HG03571 (cell line): ENCODE measurements around the gene STEEP1.
A peak's percentile ranks its signal among the peaks of the same experiment; 100 is the strongest.

Source experiments
- ATAC-seq: cut with Tn5 transposase; IDR thresholded peaks from one replicate; pipeline ENCODE4 v1.9.1; 2021; ENCODE audit not compliant: unreplicated experiment

Gene STEEP1

GRCh38 chrX:119565107-119565663 is at the start of gene STEEP1:
Gene STEEP1, minus strand, starts transcription at chrX:119565409. Its CDS starts 54 bp downstream, at chrX:119565355.
- peak; percentile 94 for ATAC-seq

GRCh38 chrX:119614776-119615175 is 49.6 kb upstream of the STEEP1 start:
- no peak for ATAC-seq

GRCh38 chrX:119607018-119607389 is 41.8 kb upstream of the STEEP1 start:
- no peak for ATAC-seq

- ATAC-seq = peak; percentile 63
Measured at GRCh38 chrX:119606280-119607017, 41.2 kb upstream of the STEEP1 start, which contains the start of gene NKRF. Gene NKRF, minus strand, starts transcription at chrX:119606424.

- peak; percentile 34 for ATAC-seq
Measured at GRCh38 chrX:119605464-119606279, 40.5 kb upstream of the STEEP1 start.

- no peak for ATAC-seq
Measured at GRCh38 chrX:119604766-119605463, 39.7 kb upstream of the STEEP1 start.

- ATAC-seq = no peak
Measured at GRCh38 chrX:119602701-119603255, 37.6 kb upstream of the STEEP1 start.

GRCh38 chrX:119589810-119590209 is 24.6 kb upstream of the STEEP1 start:
- no peak for ATAC-seq

- no peak for ATAC-seq
Measured at GRCh38 chrX:119583431-119584059, 18.3 kb upstream of the STEEP1 start.

- ATAC-seq = no peak
Measured at GRCh38 chrX:119579414-119579813, 14.2 kb upstream of the STEEP1 start.

- ATAC-seq = peak; percentile 84
Measured at GRCh38 chrX:119574394-119575266, 9.4 kb upstream of the STEEP1 start, which contains the start of gene UBE2A. Gene UBE2A, plus strand, starts transcription at chrX:119574563. Its CDS starts 149 bp downstream, at chrX:119574712.

- ATAC-seq = no peak
Measured at GRCh38 chrX:119573840-119574393, 8.7 kb upstream of the STEEP1 start.

GRCh38 chrX:119573222-119573621 is 8.0 kb upstream of the STEEP1 start:
- ATAC-seq = no peak

- ATAC-seq = no peak
Measured at GRCh38 chrX:119570351-119570835, 5.2 kb upstream of the STEEP1 start.

GRCh38 chrX:119552508-119552907 is 12.7 kb downstream of the STEEP1 start:
- ATAC-seq = no peak

- no peak for ATAC-seq
Measured at GRCh38 chrX:119549327-119550016, 15.7 kb downstream of the STEEP1 start.

- ATAC-seq = no peak
Measured at GRCh38 chrX:119541188-119541587, 24.0 kb downstream of the STEEP1 start.

GRCh38 chrX:119539872-119540271 is 25.3 kb downstream of the STEEP1 start:
- no peak for ATAC-seq
